HepG2 (cell line): ENCODE data around the gene DSCAML1. TPM values are rescaled to one million over a fixed set of nuclear protein-coding genes. Genes with fewer than 3 reads are reported as not detected.

Experiments used
- ATAC-seq: fragments of 200-7000 bp; cut with Tn5 transposase; 3 replicates; pipeline ENCODE4 v1.9.1; 2020; ENCODE audit warnings: mild to moderate bottlenecking, moderate library complexity
- BruUV-seq: library from RNA; stranded (reverse); fragments of 400-500 nt; replicated peaks from 2 replicates; lab custom pipeline; 2021; lab: Mats Ljungman, UMichigan
- CTCF ChIA-PET: fragments of 300-600 bp; formaldehyde crosslinking; extraction: SDS; loops from one replicate; lab custom pipeline; 2021; ENCODE audit warnings: low total read pairs, inconsistent platforms, low intra/inter-chr PET ratio; lab: Yijun Ruan, JAX
- POLR2A ChIA-PET: fragments of 350-600 bp; sonication (Branson Sonifier 250); formaldehyde crosslinking; loops from one replicate; lab custom pipeline; 2020; ENCODE audit warnings: antibody characterized with exemption, inconsistent platforms; lab: Yijun Ruan, JAX
- DNase-seq: peaks from one replicate; pipeline ENCODE4 v3.0.0-alpha.2; 2015; ENCODE audit warnings: low spot score
- FAIRE-seq: peaks from 3 replicates; lab custom pipeline; 2011; peaks lifted over from hg19 to GRCh38; lab: Jason Lieb, UNC
- H2AFZ ChIP-seq: one replicate; pipeline ENCODE4 v1.6.1; 2011; ENCODE audit warnings: low read length, inconsistent platforms
- H3K27ac ChIP-seq: fragments of 300-600 bp; 3 replicates; pipeline ENCODE4 v1.8.0; 2011; ENCODE audit warnings: mixed run types, mild to moderate bottlenecking, mixed read lengths, low read length, inconsistent platforms; ENCODE audit not compliant: insufficient read depth; ENCODE audit errors: extremely low read length
- H3K27me3 ChIP-seq, 2 experiments: fragments of 200-600 bp in 1 of 2; 2 replicates in 1 of 2; 3 replicates in 1 of 2; pipeline versions ENCODE4 v1.6.0 to v1.8.0; 2011; ENCODE audit warnings: low read length in 2 of 2, mild to moderate bottlenecking in 2 of 2, moderate library complexity in 2 of 2, inconsistent platforms in 1 of 2; ENCODE audit not compliant: insufficient read depth in 2 of 2, control insufficient read depth in 1 of 2
- H3K36me3 ChIP-seq, 2 experiments: fragments of 200-600 bp in 1 of 2; replicated peaks in 1 of 2; 2 replicates in 1 of 2; 3 replicates in 1 of 2; pipeline versions ENCODE4 v1.5.1 to v1.8.0; 2011; ENCODE audit warnings: low read length in 2 of 2, inconsistent platforms in 1 of 2; ENCODE audit not compliant: insufficient read depth in 2 of 2, control insufficient read depth in 1 of 2
- H3K4me1 ChIP-seq: 2 replicates; pipeline ENCODE4 v1.5.1; 2012; ENCODE audit warnings: low read length, inconsistent platforms; ENCODE audit not compliant: insufficient read depth
- H3K4me2 ChIP-seq: 2 replicates; pipeline ENCODE4 v1.6.0; 2011; ENCODE audit warnings: low read depth, low read length, inconsistent platforms
- H3K4me3 ChIP-seq, 3 experiments: fragments of 200-600 bp in 1 of 3; sonication (generic), shearing (Covaris generic) in 1 of 3; replicated peaks in 1 of 3; 2 replicates each; pipeline ENCODE4 v1.5.1; 2011 to 2016; ENCODE audit warnings: low read length in 3 of 3, inconsistent platforms in 2 of 3, low read depth in 2 of 3, mild to moderate bottlenecking in 2 of 3, control low read depth in 1 of 3, mixed read lengths in 1 of 3; ENCODE audit not compliant: insufficient read depth in 1 of 3
- H3K79me2 ChIP-seq: one replicate; pipeline ENCODE4 v1.6.1; 2011; ENCODE audit warnings: low read length, inconsistent platforms; ENCODE audit not compliant: insufficient read depth
- H3K9ac ChIP-seq: 2 replicates; pipeline ENCODE4 v1.6.0; 2011; ENCODE audit warnings: mild to moderate bottlenecking, low read depth, low read length, inconsistent platforms; ENCODE audit not compliant: insufficient read depth
- H3K9me3 ChIP-seq: 2 replicates; pipeline ENCODE4 v1.5.1; 2012; ENCODE audit warnings: mild to moderate bottlenecking, low read length
- H4K20me1 ChIP-seq: 2 replicates; pipeline ENCODE4 v1.6.0; 2011; ENCODE audit warnings: inconsistent platforms, mild to moderate bottlenecking, low read length, moderate library complexity; ENCODE audit not compliant: insufficient read depth
- ATM ChIP-seq: fragments of 450-650 bp; IDR thresholded peaks from 2 replicates; pipeline ENCODE4 v1.7.1; 2017; ENCODE audit warnings: mild to moderate bottlenecking, borderline replicate concordance
- CCDC6 ChIP-seq: sonication (generic); formaldehyde crosslinking; IDR thresholded peaks from 2 replicates; pipeline ENCODE4 v1.8.1; 2022; ENCODE audit warnings: mild to moderate bottlenecking, missing genetic modification reagents, moderate library complexity
- PLRG1 ChIP-seq: fragments of 450-650 bp; conservative IDR thresholded peaks from 2 replicates; pipeline ENCODE4 v1.6.1; 2016
- PRPF4 ChIP-seq: fragments of 200-400 bp; formaldehyde crosslinking; IDR thresholded peaks from 2 replicates; pipeline ENCODE4 v1.6.1; 2016; ENCODE audit warnings: low read length, low read depth; ENCODE audit not compliant: poor library complexity, severe bottlenecking
- RNF2 ChIP-seq: fragments of 450-650 bp; conservative IDR thresholded peaks from 2 replicates; pipeline ENCODE4 v1.6.1; 2016; ENCODE audit warnings: low read depth
- SIN3B ChIP-seq: fragments of 150-350 bp; IDR thresholded peaks from 2 replicates; pipeline ENCODE4 v1.6.1; 2014; ENCODE audit warnings: low read length
- SMARCE1 ChIP-seq: fragments of 450-650 bp; IDR thresholded peaks from 2 replicates; pipeline ENCODE4 v1.6.1; 2017; ENCODE audit warnings: borderline replicate concordance
- SPEN ChIP-seq: sonication (generic); formaldehyde crosslinking; IDR thresholded peaks from 2 replicates; pipeline ENCODE4 v1.5.1; 2020; ENCODE audit warnings: low read depth, mild to moderate bottlenecking, missing genetic modification reagents
- SUZ12 ChIP-seq: fragments of 150-350 bp; IDR thresholded peaks from 2 replicates; pipeline ENCODE4 v1.6.1; 2014; ENCODE audit warnings: low read depth, low read length
- TOPORS ChIP-seq: sonication (generic); formaldehyde crosslinking; IDR thresholded peaks from 2 replicates; pipeline ENCODE4 v1.8.0; 2023; ENCODE audit warnings: mild to moderate bottlenecking, missing genetic modification reagents
- ZFP41 ChIP-seq: sonication (generic); formaldehyde crosslinking; IDR thresholded peaks from 2 replicates; pipeline ENCODE4 v1.4.0; 2020; ENCODE audit warnings: mild to moderate bottlenecking, missing genetic modification reagents, borderline replicate concordance
- ZNF205 ChIP-seq: IDR thresholded peaks from 2 replicates; pipeline ENCODE4 v1.6.1; 2018; ENCODE audit warnings: missing biosample characterization, missing genetic modification reagents
- ZNF350 ChIP-seq: sonication (generic); formaldehyde crosslinking; IDR thresholded peaks from 2 replicates; pipeline ENCODE4 v1.4.0; 2020; ENCODE audit warnings: mild to moderate bottlenecking, low read depth, missing genetic modification reagents, borderline replicate concordance
- WGBS: methylation state at CpG from one replicate; pipeline ENCODE4 v1.1.6; 2017; ENCODE audit warnings: low lambda C conversion rate; 5-methylcytosine and 5-hydroxymethylcytosine counted together
- in situ Hi-C: cut with HindIII; loops from 2 replicates; pipeline ENCODE4 v1.10.0; 2017; ENCODE audit warnings: low pct_unique_long_range_greater_than_20kb; ENCODE audit not compliant: extremely low pct_ligation_motif_present
- intact Hi-C: fragments of 100-400 bp; cut with micrococcal nuclease; formaldehyde crosslinking; loops from one replicate; pipeline ENCODE4 v1.10.0; 2022; ENCODE audit not compliant: unreplicated experiment
- polyA plus RNA-seq, 8 experiments: library from polyadenylated mRNA; depleted of rRNA in 3 of 8; stranded (reverse) in 7 of 8; unstranded in 1 of 8; fragments of >200 nt; fragmentation: Illumina TruSeq in 4 of 8; extraction: Trizol in 4 of 8; gene quantifications; 2 replicates each; pipeline versions ENCODE4 v1.2.1 to v1.2.3, GENCODE V29; 2011 to 2016; ENCODE audit warnings: low read depth in 4 of 8, missing spikeins in 1 of 8, mixed read lengths in 1 of 8; ENCODE audit not compliant: insufficient read depth in 1 of 8
- total RNA-seq, 5 experiments: library from RNA; depleted of rRNA; stranded (reverse); fragments of >200 nt; fragmentation: Illumina TruSeq; extraction: Trizol; gene quantifications; 2 replicates each; pipeline ENCODE4 v1.2.3, GENCODE V29; 2016; ENCODE audit warnings: low read depth in 1 of 5
- TF ChIP-seq, protein P1 (sequence below): sonication (generic); formaldehyde crosslinking; IDR thresholded peaks from 2 replicates; pipeline ENCODE4 v1.5.1; 2020; ENCODE audit warnings: missing genetic modification reagents, mild to moderate bottlenecking, borderline replicate concordance
- TF ChIP-seq, protein P2 (sequence below), 2 experiments: sonication (generic) in 1 of 2; formaldehyde crosslinking in 1 of 2; IDR thresholded peaks; 2 replicates each; pipeline versions ENCODE4 v1.4.0 to v1.6.1; 2018 to 2020; ENCODE audit warnings: missing genetic modification reagents in 2 of 2, borderline replicate concordance in 1 of 2, low read depth in 1 of 2, mild to moderate bottlenecking in 1 of 2, missing biosample characterization in 1 of 2
- TF ChIP-seq, protein P3 (sequence below): sonication (generic); formaldehyde crosslinking; IDR thresholded peaks from 2 replicates; pipeline ENCODE4 v1.4.0; 2020; ENCODE audit warnings: mild to moderate bottlenecking, missing genetic modification reagents
- TF ChIP-seq, protein P4 (sequence below): sonication (generic); formaldehyde crosslinking; IDR thresholded peaks from 2 replicates; pipeline ENCODE4 v1.5.1; 2020; ENCODE audit warnings: mild to moderate bottlenecking, missing genetic modification reagents, moderate library complexity

The DSCAML1 gene
- total and polyA plus RNA-seq, 2 of the 13 experiments (the other 11 are each of a cell fraction or from before 2014, with no cell fraction given), result 0.29 to 0.40 TPM

DNA sequence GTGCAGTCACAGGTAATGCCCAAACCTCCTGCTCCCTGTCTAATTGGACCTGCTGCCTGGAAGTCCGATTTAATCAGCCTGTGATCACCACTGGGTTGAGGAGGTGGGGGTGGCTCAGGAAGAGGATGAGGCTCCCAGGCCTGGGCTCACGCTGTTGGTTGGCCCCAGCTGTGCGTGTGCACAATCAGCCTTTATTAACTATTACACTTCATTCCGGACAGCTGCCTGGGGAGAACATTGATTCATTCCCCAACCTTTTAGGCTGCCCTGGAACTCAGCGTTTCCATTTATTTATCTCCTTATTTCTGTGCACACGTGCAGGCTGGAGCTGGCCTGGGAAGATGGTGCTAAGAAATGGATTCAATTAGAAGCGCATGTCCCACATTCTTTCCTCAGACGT, 123.4 kb downstream of the DSCAML1 start:
- Histone ChIP-seq H4K20me1 (peaks cover 5% of the 10 kb centered on the region; the same call in 1 of the 2 replicates), H3K9ac (no peak overlapping the region), H3K4me1 (peaks cover 5% of the 10 kb centered on the region), H3K79me2 (no peaks in the 10 kb centered on the region), H3K4me2 (no peak overlapping the region), H3K4me3 (no peak overlapping the region), H3K27ac (no peak overlapping the region), H2AFZ (no peak overlapping the region), H3K9me3 (no peaks in the 10 kb centered on the region), H3K27me3 (0 out of 5 replicates have a peak, but pooled peaks cover 0 to 9% of the 10 kb centered on the region in 2 experiments), H3K36me3 (no peaks in the 10 kb centered on the region)
- DNase-seq, result no peak
- no TSS peak for BruUV-seq
- in situ Hi-C loops, result no loop called here
- ATAC-seq, result no peak
- FAIRE-seq, result no peak
- CTCF ChIA-PET, result no interaction called here
- WGBS, result 56% methylated on average over 6 of the region's 8 CpGs
- POLR2A ChIA-PET, result no interaction called here
- intact Hi-C loops, result no loop called here
- TF ChIP-seq SIN3B (no peak), ZNF205 (CRISPR knock-in tag) (no peak), ZNF350 (CRISPR knock-in tag) (no peak), RNF2 (no peak), ZFP41 (CRISPR knock-in tag) (no peak), TOPORS (no peak), SPEN (no peak), PRPF4 (no peak), CCDC6 (CRISPR knock-in tag) (no peak), SMARCE1 (no peak), SUZ12 (no peak), PLRG1 (no peak), ATM (no peak)
- TF ChIP-seq, protein P1, sequence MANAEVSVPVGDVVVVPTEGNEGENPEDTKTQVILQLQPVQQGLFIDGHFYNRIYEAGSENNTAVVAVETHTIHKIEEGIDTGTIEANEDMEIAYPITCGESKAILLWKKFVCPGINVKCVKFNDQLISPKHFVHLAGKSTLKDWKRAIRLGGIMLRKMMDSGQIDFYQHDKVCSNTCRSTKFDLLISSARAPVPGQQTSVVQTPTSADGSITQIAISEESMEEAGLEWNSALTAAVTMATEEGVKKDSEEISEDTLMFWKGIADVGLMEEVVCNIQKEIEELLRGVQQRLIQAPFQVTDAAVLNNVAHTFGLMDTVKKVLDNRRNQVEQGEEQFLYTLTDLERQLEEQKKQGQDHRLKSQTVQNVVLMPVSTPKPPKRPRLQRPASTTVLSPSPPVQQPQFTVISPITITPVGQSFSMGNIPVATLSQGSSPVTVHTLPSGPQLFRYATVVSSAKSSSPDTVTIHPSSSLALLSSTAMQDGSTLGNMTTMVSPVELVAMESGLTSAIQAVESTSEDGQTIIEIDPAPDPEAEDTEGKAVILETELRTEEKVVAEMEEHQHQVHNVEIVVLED (CRISPR knock-in tag), result no peak
- TF ChIP-seq, protein P2, sequence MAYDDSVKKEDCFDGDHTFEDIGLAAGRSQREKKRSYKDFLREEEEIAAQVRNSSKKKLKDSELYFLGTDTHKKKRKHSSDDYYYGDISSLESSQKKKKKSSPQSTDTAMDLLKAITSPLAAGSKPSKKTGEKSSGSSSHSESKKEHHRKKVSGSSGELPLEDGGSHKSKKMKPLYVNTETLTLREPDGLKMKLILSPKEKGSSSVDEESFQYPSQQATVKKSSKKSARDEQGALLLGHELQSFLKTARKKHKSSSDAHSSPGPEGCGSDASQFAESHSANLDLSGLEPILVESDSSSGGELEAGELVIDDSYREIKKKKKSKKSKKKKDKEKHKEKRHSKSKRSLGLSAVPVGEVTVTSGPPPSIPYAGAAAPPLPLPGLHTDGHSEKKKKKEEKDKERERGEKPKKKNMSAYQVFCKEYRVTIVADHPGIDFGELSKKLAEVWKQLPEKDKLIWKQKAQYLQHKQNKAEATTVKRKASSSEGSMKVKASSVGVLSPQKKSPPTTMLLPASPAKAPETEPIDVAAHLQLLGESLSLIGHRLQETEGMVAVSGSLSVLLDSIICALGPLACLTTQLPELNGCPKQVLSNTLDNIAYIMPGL (CRISPR knock-in tag; IDR thresholded peaks at IDR 0.05; ENCODE audit: borderline replicate concordance in 1 of 2, low read depth in 1 of 2), result no peak
- TF ChIP-seq, protein P3, sequence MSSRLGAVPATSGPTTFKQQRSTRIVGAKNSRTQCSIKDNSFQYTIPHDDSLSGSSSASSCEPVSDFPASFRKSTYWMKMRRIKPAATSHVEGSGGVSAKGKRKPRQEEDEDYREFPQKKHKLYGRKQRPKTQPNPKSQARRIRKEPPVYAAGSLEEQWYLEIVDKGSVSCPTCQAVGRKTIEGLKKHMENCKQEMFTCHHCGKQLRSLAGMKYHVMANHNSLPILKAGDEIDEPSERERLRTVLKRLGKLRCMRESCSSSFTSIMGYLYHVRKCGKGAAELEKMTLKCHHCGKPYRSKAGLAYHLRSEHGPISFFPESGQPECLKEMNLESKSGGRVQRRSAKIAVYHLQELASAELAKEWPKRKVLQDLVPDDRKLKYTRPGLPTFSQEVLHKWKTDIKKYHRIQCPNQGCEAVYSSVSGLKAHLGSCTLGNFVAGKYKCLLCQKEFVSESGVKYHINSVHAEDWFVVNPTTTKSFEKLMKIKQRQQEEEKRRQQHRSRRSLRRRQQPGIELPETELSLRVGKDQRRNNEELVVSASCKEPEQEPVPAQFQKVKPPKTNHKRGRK (CRISPR knock-in tag), result no peak
- TF ChIP-seq, protein P4, sequence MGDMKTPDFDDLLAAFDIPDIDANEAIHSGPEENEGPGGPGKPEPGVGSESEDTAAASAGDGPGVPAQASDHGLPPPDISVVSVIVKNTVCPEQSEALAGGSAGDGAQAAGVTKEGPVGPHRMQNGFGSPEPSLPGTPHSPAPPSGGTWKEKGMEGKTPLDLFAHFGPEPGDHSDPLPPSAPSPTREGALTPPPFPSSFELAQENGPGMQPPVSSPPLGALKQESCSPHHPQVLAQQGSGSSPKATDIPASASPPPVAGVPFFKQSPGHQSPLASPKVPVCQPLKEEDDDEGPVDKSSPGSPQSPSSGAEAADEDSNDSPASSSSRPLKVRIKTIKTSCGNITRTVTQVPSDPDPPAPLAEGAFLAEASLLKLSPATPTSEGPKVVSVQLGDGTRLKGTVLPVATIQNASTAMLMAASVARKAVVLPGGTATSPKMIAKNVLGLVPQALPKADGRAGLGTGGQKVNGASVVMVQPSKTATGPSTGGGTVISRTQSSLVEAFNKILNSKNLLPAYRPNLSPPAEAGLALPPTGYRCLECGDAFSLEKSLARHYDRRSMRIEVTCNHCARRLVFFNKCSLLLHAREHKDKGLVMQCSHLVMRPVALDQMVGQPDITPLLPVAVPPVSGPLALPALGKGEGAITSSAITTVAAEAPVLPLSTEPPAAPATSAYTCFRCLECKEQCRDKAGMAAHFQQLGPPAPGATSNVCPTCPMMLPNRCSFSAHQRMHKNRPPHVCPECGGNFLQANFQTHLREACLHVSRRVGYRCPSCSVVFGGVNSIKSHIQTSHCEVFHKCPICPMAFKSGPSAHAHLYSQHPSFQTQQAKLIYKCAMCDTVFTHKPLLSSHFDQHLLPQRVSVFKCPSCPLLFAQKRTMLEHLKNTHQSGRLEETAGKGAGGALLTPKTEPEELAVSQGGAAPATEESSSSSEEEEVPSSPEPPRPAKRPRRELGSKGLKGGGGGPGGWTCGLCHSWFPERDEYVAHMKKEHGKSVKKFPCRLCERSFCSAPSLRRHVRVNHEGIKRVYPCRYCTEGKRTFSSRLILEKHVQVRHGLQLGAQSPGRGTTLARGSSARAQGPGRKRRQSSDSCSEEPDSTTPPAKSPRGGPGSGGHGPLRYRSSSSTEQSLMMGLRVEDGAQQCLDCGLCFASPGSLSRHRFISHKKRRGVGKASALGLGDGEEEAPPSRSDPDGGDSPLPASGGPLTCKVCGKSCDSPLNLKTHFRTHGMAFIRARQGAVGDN (CRISPR knock-in tag), result no peak
